MM.1S (cell line): ENCODE data around the gene GAA.

Experiments
- EZH2 ChIP-seq: fragments of 300-600 bp; sonication (generic); optimal IDR thresholded peaks from 2 replicates; pipeline ENCODE3; 2017; ENCODE audit warnings: low read depth, mild to moderate bottlenecking, antibody characterized with exemption, low read length, mixed read lengths
- TF ChIP-seq, protein P1 (sequence below): fragments of 300-600 bp; sonication (generic); IDR thresholded peaks from 2 replicates; pipeline ENCODE4 v1.5.1; 2016; ENCODE audit warnings: antibody characterized with exemption, low read length, mixed read lengths

DNA sequence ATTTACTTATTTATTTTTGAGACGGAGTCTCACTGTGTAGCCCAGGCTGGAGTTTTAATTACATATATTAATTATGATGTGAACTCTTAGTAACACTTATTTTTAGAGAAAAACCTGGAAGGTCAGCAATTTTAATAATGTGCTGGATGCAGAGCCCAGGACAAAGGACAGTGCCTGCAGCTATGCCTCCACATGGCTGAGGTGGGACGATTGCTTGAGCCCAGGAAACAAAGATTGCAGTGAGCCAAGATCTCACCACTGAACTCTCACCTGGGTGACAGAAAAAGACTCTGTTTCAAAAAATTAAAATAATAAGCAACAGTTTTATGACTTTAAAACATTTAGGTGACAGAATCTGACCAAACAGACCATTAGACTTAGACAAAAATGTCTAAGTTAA, 57.5 kb downstream of the GAA start:
- TF ChIP-seq, protein P1, sequence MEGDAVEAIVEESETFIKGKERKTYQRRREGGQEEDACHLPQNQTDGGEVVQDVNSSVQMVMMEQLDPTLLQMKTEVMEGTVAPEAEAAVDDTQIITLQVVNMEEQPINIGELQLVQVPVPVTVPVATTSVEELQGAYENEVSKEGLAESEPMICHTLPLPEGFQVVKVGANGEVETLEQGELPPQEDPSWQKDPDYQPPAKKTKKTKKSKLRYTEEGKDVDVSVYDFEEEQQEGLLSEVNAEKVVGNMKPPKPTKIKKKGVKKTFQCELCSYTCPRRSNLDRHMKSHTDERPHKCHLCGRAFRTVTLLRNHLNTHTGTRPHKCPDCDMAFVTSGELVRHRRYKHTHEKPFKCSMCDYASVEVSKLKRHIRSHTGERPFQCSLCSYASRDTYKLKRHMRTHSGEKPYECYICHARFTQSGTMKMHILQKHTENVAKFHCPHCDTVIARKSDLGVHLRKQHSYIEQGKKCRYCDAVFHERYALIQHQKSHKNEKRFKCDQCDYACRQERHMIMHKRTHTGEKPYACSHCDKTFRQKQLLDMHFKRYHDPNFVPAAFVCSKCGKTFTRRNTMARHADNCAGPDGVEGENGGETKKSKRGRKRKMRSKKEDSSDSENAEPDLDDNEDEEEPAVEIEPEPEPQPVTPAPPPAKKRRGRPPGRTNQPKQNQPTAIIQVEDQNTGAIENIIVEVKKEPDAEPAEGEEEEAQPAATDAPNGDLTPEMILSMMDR: no peak
- TF ChIP-seq EZH2: no peak
